ENCODE measurements around the gene NMT1. TPM values are rescaled to one million over a fixed set of nuclear protein-coding genes. Genes with fewer than 3 reads are reported as not detected.

Gene NMT1
- total RNA-seq, 6 donors from 2014 or later, result 55.1 to 132 (median 92.3) TPM

GRCh38 chr17:45139533-45139920 is 78.4 kb downstream of the NMT1 start:
- Histone ChIP-seq H3K9me3 (no peaks in the 10 kb centered on the region), H3K4me1 (peaks cover 19 to 30% (median 22%) of the 10 kb centered on the region in 4 donors), H3K4me3 (no peak overlapping the region), H3K27ac (no peak overlapping the region), H3K36me3 (peaks cover 0 to 19% (median 0%) of the 10 kb centered on the region in 4 donors), H3K27me3 (no peaks in the 10 kb centered on the region)
- no peak for ATAC-seq (ENCODE audit: low FRiP score in 2 of 2)
- no peak for DNase-seq
- TF ChIP-seq POLR2A (IDR thresholded peaks at IDR 0.05) (no peak), EP300 (IDR thresholded peaks at IDR 0.05) (no peak), POLR2AphosphoS5 (IDR thresholded peaks at IDR 0.05) (no peak), CTCF (IDR thresholded peaks at IDR 0.05) (no peak)
- WGBS, 2 donors, result 79 to 90% methylated on average over 3 to 4 of the region's 4 CpGs

- Histone ChIP-seq H3K36me3 (peaks cover 0 to 12% (median 0%) of the 10 kb centered on the region in 4 donors), H3K4me3 (peak overlapping the region in 1 of 4 donors; percentile 56), H3K27ac (peak overlapping the region; percentile 82 to 92 (median 90)), H3K27me3 (no peaks in the 10 kb centered on the region), H3K4me1 (peaks cover 26 to 37% (median 27%) of the 10 kb centered on the region in 4 donors), H3K9me3 (no peaks in the 10 kb centered on the region)
- WGBS, 2 donors, result 76 to 92% methylated on average over 12 to 13 of the region's 13 CpGs
- no peak for TF ChIP-seq POLR2A (IDR thresholded peaks at IDR 0.05)
- TF ChIP-seq EP300 (IDR thresholded peaks at IDR 0.05), result no peak
- TF ChIP-seq CTCF (IDR thresholded peaks at IDR 0.05), result no peak
- no peak for TF ChIP-seq POLR2AphosphoS5 (IDR thresholded peaks at IDR 0.05)
- no peak for ATAC-seq (ENCODE audit: low FRiP score in 2 of 2)
- DNase-seq, result no peak
Observed at GRCh38 chr17:45143094-45143670, 82.1 kb downstream of the NMT1 start.

- DNase-seq (peak; percentile 65 to 89), ATAC-seq (ENCODE audit: low FRiP score in 2 of 2) (peak in 1 of 2 donors; percentile 35)
- peak overlapping the region; percentile 4 to 56 (median 46) for H3K4me3 ChIP-seq
- WGBS, 2 donors, result 31 to 33% methylated on average over 11 to 18 of the region's 21 CpGs
- no peak for TF ChIP-seq POLR2AphosphoS5 (IDR thresholded peaks at IDR 0.05)
- TF ChIP-seq POLR2A (IDR thresholded peaks at IDR 0.05), result peak in 1 of 4 donors; percentile 26
- no peaks in the 10 kb centered on the region for H3K27me3 ChIP-seq
- peak overlapping the region; percentile 82 to 92 (median 90) for H3K27ac ChIP-seq
- peaks cover 0 to 9% (median 0%) of the 10 kb centered on the region in 4 donors for H3K36me3 ChIP-seq
- peaks cover 26 to 39% (median 27%) of the 10 kb centered on the region in 4 donors for H3K4me1 ChIP-seq
- H3K9me3 ChIP-seq, result no peaks in the 10 kb centered on the region
Observed at GRCh38 chr17:45143767-45144198, 82.7 kb downstream of the NMT1 start.

GRCh38 chr17:45144199-45145034 is 83.3 kb downstream of the NMT1 start:
- Histone ChIP-seq H3K4me3 (peak overlapping the region; percentile 4 to 56 (median 46)), H3K9me3 (no peaks in the 10 kb centered on the region), H3K4me1 (peaks cover 26 to 41% (median 27%) of the 10 kb centered on the region in 4 donors), H3K27ac (peak overlapping the region; percentile 82 to 92 (median 90)), H3K27me3 (no peaks in the 10 kb centered on the region), H3K36me3 (peaks cover 0 to 6% (median 0%) of the 10 kb centered on the region in 4 donors)
- ATAC-seq (ENCODE audit: low FRiP score in 2 of 2), result peak in 1 of 2 donors; percentile 34
- DNase-seq, result peak in 1 of 2 donors; percentile 92
- no peak for TF ChIP-seq EP300 (IDR thresholded peaks at IDR 0.05)
- peak in 1 of 4 donors; percentile 27 for TF ChIP-seq POLR2A (IDR thresholded peaks at IDR 0.05)
- WGBS, 2 donors, result 20 to 26% methylated on average over 26 to 47 of the region's 71 CpGs

- H3K4me1 ChIP-seq, result peaks cover 26 to 43% (median 27%) of the 10 kb centered on the region in 4 donors
- no peaks in the 10 kb centered on the region for H3K9me3 ChIP-seq
- H3K27me3 ChIP-seq, result no peaks in the 10 kb centered on the region
- H3K36me3 ChIP-seq, result no peaks in the 10 kb centered on the region
- TF ChIP-seq POLR2A (IDR thresholded peaks at IDR 0.05) (no peak), CTCF (IDR thresholded peaks at IDR 0.05) (no peak), EP300 (IDR thresholded peaks at IDR 0.05) (no peak), POLR2AphosphoS5 (IDR thresholded peaks at IDR 0.05) (no peak)
- ATAC-seq (ENCODE audit: low FRiP score in 2 of 2) (no peak), DNase-seq (no peak)
- WGBS, 2 donors, result 91% methylated on average over 5 to 8 of the region's 8 CpGs
- peak overlapping the region in 3 of 4 donors; percentile 42 to 56 (median 51) for H3K4me3 ChIP-seq
- H3K27ac ChIP-seq, result peak overlapping the region; percentile 82 to 92 (median 90)
Observed at GRCh38 chr17:45145035-45145389, 83.9 kb downstream of the NMT1 start.

Measured in upper lobe of left lung (tissue), 6 donors.